SK-N-SH treated with all-trans-retinoic acid at 6 μM for 48 hours (cell line): ENCODE measurements around the gene TBC1D16.

Source experiments
- ESRRG ChIP-seq: fragments of 250-450 bp; sonication (Bioruptor Pico); IDR thresholded peaks from 2 replicates; pipeline ENCODE4 v1.6.1; 2021; ENCODE audit warnings: mild to moderate bottlenecking
- OSR1 ChIP-seq: fragments of 250-450 bp; sonication (Bioruptor Pico); IDR thresholded peaks from 2 replicates; pipeline ENCODE4 v1.8.0; 2022; ENCODE audit warnings: moderate library complexity, mild to moderate bottlenecking, inconsistent platforms
- PPARA ChIP-seq: fragments of 250-450 bp; sonication (Bioruptor Pico); IDR thresholded peaks from 2 replicates; pipeline ENCODE4 v1.5.0; 2020; ENCODE audit warnings: mild to moderate bottlenecking, borderline replicate concordance
- RARB ChIP-seq: fragments of 250-450 bp; sonication (Bioruptor Pico); IDR thresholded peaks from 2 replicates; pipeline ENCODE4 v1.8.0; 2021; ENCODE audit warnings: mild to moderate bottlenecking, moderate library complexity
- TCF4 ChIP-seq: fragments of 250-450 bp; sonication (Bioruptor Pico); IDR thresholded peaks from 2 replicates; pipeline ENCODE4 v1.8.0; 2021; ENCODE audit warnings: mild to moderate bottlenecking, moderate library complexity, borderline replicate concordance
- TOX ChIP-seq: fragments of 250-450 bp; sonication (Bioruptor Pico); IDR thresholded peaks from 2 replicates; pipeline ENCODE4 v1.8.0; 2021; ENCODE audit warnings: mild to moderate bottlenecking, moderate library complexity, borderline replicate concordance
- ZC3H10 ChIP-seq: fragments of 250-450 bp; sonication (Bioruptor Pico); IDR thresholded peaks from 2 replicates; pipeline ENCODE4 v1.5.1; 2021; ENCODE audit warnings: mild to moderate bottlenecking, moderate library complexity
- ZFP3 ChIP-seq: fragments of 250-450 bp; sonication (Bioruptor Pico); IDR thresholded peaks from 2 replicates; pipeline ENCODE4 v1.5.0; 2020; ENCODE audit warnings: mild to moderate bottlenecking, moderate library complexity
- ZFP30 ChIP-seq: fragments of 450-650 bp; formaldehyde crosslinking; IDR thresholded peaks from 2 replicates; pipeline ENCODE4 v1.5.0; 2022; ENCODE audit warnings: mild to moderate bottlenecking, moderate library complexity
- TF ChIP-seq, protein P1 (sequence below): fragments of 250-450 bp; sonication (Bioruptor Pico); IDR thresholded peaks from 2 replicates; pipeline ENCODE4 v1.8.0; 2021; ENCODE audit warnings: low read depth, mild to moderate bottlenecking, moderate library complexity, borderline replicate concordance
- TF ChIP-seq, protein P2 (sequence below): fragments of 250-450 bp; sonication (Bioruptor Pico); IDR thresholded peaks from 2 replicates; pipeline ENCODE4 v1.5.0; 2020; ENCODE audit warnings: mild to moderate bottlenecking, moderate library complexity
- TF ChIP-seq, protein P3 (sequence below): fragments of 250-450 bp; sonication (Bioruptor Pico); IDR thresholded peaks from 2 replicates; pipeline ENCODE4 v1.5.1; 2021; ENCODE audit warnings: mild to moderate bottlenecking, moderate library complexity
- TF ChIP-seq, protein P4 (sequence below): fragments of 250-450 bp; sonication (Bioruptor Pico); IDR thresholded peaks from 2 replicates; pipeline ENCODE4 v1.8.0; 2020; ENCODE audit warnings: mild to moderate bottlenecking, moderate library complexity, borderline replicate concordance

DNA sequence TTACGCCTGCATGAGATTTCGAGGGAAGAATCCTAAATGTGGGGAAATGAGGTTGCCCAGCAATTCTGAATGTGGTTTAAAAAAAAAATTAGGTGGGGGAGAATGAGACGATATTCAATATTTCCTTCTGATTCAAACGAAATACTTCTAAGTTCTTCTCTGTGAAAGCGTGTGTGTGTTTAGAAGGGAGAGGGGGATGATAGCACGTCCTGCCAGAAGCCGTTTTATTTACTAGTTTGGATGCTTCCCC, 47.8 kb downstream of the TBC1D16 start:
- TF ChIP-seq ZC3H10 (CRISPR knock-in tag): no peak
- TF ChIP-seq, protein P1, sequence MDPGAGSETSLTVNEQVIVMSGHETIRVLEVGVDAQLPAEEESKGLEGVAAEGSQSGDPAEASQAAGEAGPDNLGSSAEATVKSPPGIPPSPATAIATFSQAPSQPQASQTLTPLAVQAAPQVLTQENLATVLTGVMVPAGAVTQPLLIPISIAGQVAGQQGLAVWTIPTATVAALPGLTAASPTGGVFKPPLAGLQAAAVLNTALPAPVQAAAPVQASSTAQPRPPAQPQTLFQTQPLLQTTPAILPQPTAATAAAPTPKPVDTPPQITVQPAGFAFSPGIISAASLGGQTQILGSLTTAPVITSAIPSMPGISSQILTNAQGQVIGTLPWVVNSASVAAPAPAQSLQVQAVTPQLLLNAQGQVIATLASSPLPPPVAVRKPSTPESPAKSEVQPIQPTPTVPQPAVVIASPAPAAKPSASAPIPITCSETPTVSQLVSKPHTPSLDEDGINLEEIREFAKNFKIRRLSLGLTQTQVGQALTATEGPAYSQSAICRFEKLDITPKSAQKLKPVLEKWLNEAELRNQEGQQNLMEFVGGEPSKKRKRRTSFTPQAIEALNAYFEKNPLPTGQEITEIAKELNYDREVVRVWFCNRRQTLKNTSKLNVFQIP: no peak
- TF ChIP-seq RARB (CRISPR knock-in tag): no peak
- TF ChIP-seq, protein P2, sequence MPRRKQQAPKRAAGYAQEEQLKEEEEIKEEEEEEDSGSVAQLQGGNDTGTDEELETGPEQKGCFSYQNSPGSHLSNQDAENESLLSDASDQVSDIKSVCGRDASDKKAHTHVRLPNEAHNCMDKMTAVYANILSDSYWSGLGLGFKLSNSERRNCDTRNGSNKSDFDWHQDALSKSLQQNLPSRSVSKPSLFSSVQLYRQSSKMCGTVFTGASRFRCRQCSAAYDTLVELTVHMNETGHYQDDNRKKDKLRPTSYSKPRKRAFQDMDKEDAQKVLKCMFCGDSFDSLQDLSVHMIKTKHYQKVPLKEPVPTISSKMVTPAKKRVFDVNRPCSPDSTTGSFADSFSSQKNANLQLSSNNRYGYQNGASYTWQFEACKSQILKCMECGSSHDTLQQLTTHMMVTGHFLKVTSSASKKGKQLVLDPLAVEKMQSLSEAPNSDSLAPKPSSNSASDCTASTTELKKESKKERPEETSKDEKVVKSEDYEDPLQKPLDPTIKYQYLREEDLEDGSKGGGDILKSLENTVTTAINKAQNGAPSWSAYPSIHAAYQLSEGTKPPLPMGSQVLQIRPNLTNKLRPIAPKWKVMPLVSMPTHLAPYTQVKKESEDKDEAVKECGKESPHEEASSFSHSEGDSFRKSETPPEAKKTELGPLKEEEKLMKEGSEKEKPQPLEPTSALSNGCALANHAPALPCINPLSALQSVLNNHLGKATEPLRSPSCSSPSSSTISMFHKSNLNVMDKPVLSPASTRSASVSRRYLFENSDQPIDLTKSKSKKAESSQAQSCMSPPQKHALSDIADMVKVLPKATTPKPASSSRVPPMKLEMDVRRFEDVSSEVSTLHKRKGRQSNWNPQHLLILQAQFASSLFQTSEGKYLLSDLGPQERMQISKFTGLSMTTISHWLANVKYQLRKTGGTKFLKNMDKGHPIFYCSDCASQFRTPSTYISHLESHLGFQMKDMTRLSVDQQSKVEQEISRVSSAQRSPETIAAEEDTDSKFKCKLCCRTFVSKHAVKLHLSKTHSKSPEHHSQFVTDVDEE (CRISPR knock-in tag): no peak
- no peak for TF ChIP-seq ZFP30 (CRISPR knock-in tag)
- TF ChIP-seq, protein P3, sequence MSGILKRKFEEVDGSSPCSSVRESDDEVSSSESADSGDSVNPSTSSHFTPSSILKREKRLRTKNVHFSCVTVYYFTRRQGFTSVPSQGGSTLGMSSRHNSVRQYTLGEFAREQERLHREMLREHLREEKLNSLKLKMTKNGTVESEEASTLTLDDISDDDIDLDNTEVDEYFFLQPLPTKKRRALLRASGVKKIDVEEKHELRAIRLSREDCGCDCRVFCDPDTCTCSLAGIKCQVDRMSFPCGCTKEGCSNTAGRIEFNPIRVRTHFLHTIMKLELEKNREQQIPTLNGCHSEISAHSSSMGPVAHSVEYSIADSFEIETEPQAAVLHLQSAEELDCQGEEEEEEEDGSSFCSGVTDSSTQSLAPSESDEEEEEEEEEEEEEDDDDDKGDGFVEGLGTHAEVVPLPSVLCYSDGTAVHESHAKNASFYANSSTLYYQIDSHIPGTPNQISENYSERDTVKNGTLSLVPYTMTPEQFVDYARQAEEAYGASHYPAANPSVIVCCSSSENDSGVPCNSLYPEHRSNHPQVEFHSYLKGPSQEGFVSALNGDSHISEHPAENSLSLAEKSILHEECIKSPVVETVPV: no peak
- TF ChIP-seq ZFP3 (CRISPR knock-in tag): no peak
- TF ChIP-seq ESRRG (CRISPR knock-in tag): no peak
- no peak for TF ChIP-seq TOX
- TF ChIP-seq, protein P4, sequence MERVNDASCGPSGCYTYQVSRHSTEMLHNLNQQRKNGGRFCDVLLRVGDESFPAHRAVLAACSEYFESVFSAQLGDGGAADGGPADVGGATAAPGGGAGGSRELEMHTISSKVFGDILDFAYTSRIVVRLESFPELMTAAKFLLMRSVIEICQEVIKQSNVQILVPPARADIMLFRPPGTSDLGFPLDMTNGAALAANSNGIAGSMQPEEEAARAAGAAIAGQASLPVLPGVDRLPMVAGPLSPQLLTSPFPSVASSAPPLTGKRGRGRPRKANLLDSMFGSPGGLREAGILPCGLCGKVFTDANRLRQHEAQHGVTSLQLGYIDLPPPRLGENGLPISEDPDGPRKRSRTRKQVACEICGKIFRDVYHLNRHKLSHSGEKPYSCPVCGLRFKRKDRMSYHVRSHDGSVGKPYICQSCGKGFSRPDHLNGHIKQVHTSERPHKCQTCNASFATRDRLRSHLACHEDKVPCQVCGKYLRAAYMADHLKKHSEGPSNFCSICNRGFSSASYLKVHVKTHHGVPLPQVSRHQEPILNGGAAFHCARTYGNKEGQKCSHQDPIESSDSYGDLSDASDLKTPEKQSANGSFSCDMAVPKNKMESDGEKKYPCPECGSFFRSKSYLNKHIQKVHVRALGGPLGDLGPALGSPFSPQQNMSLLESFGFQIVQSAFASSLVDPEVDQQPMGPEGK (CRISPR knock-in tag): no peak
- no peak for TF ChIP-seq OSR1
- TF ChIP-seq PPARA (CRISPR knock-in tag): no peak
- TF ChIP-seq TCF4 (CRISPR knock-in tag): no peak
